GM23248 (cell line): ENCODE data around the gene PARVB.

Experiments used
- EZH2 ChIP-seq: fragments of 200-600 bp; sonication (generic); IDR thresholded peaks from 2 replicates; pipeline ENCODE4 v1.6.1; 2018; ENCODE audit warnings: antibody characterized with exemption, mild to moderate bottlenecking; ENCODE audit not compliant: insufficient read depth, poor library complexity, severe bottlenecking
- EZH2phosphoT487 ChIP-seq: fragments of 200-600 bp; sonication (generic); IDR thresholded peaks from 2 replicates; pipeline ENCODE4 v1.6.1; 2018; ENCODE audit warnings: antibody characterized with exemption, moderate library complexity, mild to moderate bottlenecking, low read depth; ENCODE audit not compliant: insufficient read depth

- TF ChIP-seq EZH2 = no peak
- TF ChIP-seq EZH2phosphoT487 = no peak
Measured at GRCh38 chr22:44210722-44211121, 186.6 kb downstream of the PARVB start.
